HepG2 (cell line): Measurements from ENCODE around the gene UBALD1. TPM values are rescaled to one million over a fixed set of nuclear protein-coding genes. Genes with fewer than 3 reads are reported as not detected.

Source experiments
- ATAC-seq: fragments of 200-7000 bp; cut with Tn5 transposase; 3 replicates; pipeline ENCODE4 v1.9.1; 2020; ENCODE audit warnings: mild to moderate bottlenecking, moderate library complexity
- BruUV-seq: library from RNA; stranded (reverse); fragments of 400-500 nt; replicated peaks from 2 replicates; lab custom pipeline; 2021; lab: Mats Ljungman, UMichigan
- CTCF ChIA-PET: fragments of 300-600 bp; formaldehyde crosslinking; extraction: SDS; loops from one replicate; lab custom pipeline; 2021; ENCODE audit warnings: low total read pairs, inconsistent platforms, low intra/inter-chr PET ratio; lab: Yijun Ruan, JAX
- POLR2A ChIA-PET: fragments of 350-600 bp; sonication (Branson Sonifier 250); formaldehyde crosslinking; loops from one replicate; lab custom pipeline; 2020; ENCODE audit warnings: antibody characterized with exemption, inconsistent platforms; lab: Yijun Ruan, JAX
- DNase-seq: peaks from one replicate; pipeline ENCODE4 v3.0.0-alpha.2; 2015; ENCODE audit warnings: low spot score
- FAIRE-seq: peaks from 3 replicates; lab custom pipeline; 2011; peaks lifted over from hg19 to GRCh38; lab: Jason Lieb, UNC
- H2AFZ ChIP-seq: one replicate; pipeline ENCODE4 v1.6.1; 2011; ENCODE audit warnings: low read length, inconsistent platforms
- H3K27ac ChIP-seq: fragments of 300-600 bp; 3 replicates; pipeline ENCODE4 v1.8.0; 2011; ENCODE audit warnings: mixed run types, mild to moderate bottlenecking, mixed read lengths, low read length, inconsistent platforms; ENCODE audit not compliant: insufficient read depth; ENCODE audit errors: extremely low read length
- H3K27me3 ChIP-seq, 2 experiments: fragments of 200-600 bp in 1 of 2; 2 replicates in 1 of 2; 3 replicates in 1 of 2; pipeline versions ENCODE4 v1.6.0 to v1.8.0; 2011; ENCODE audit warnings: low read length in 2 of 2, mild to moderate bottlenecking in 2 of 2, moderate library complexity in 2 of 2, inconsistent platforms in 1 of 2; ENCODE audit not compliant: insufficient read depth in 2 of 2, control insufficient read depth in 1 of 2
- H3K36me3 ChIP-seq, 2 experiments: fragments of 200-600 bp in 1 of 2; replicated peaks in 1 of 2; 2 replicates in 1 of 2; 3 replicates in 1 of 2; pipeline versions ENCODE4 v1.5.1 to v1.8.0; 2011; ENCODE audit warnings: low read length in 2 of 2, inconsistent platforms in 1 of 2; ENCODE audit not compliant: insufficient read depth in 2 of 2, control insufficient read depth in 1 of 2
- H3K4me1 ChIP-seq: 2 replicates; pipeline ENCODE4 v1.5.1; 2012; ENCODE audit warnings: low read length, inconsistent platforms; ENCODE audit not compliant: insufficient read depth
- H3K4me2 ChIP-seq: 2 replicates; pipeline ENCODE4 v1.6.0; 2011; ENCODE audit warnings: low read depth, low read length, inconsistent platforms
- H3K4me3 ChIP-seq, 3 experiments: fragments of 200-600 bp in 1 of 3; sonication (generic), shearing (Covaris generic) in 1 of 3; replicated peaks in 1 of 3; 2 replicates each; pipeline ENCODE4 v1.5.1; 2011 to 2016; ENCODE audit warnings: low read length in 3 of 3, inconsistent platforms in 2 of 3, low read depth in 2 of 3, mild to moderate bottlenecking in 2 of 3, control low read depth in 1 of 3, mixed read lengths in 1 of 3; ENCODE audit not compliant: insufficient read depth in 1 of 3
- H3K79me2 ChIP-seq: one replicate; pipeline ENCODE4 v1.6.1; 2011; ENCODE audit warnings: low read length, inconsistent platforms; ENCODE audit not compliant: insufficient read depth
- H3K9ac ChIP-seq: 2 replicates; pipeline ENCODE4 v1.6.0; 2011; ENCODE audit warnings: mild to moderate bottlenecking, low read depth, low read length, inconsistent platforms; ENCODE audit not compliant: insufficient read depth
- H3K9me3 ChIP-seq: 2 replicates; pipeline ENCODE4 v1.5.1; 2012; ENCODE audit warnings: mild to moderate bottlenecking, low read length
- H4K20me1 ChIP-seq: 2 replicates; pipeline ENCODE4 v1.6.0; 2011; ENCODE audit warnings: inconsistent platforms, mild to moderate bottlenecking, low read length, moderate library complexity; ENCODE audit not compliant: insufficient read depth
- ADNP ChIP-seq: sonication (generic); formaldehyde crosslinking; IDR thresholded peaks from 2 replicates; pipeline ENCODE4 v1.4.0; 2020; ENCODE audit warnings: missing genetic modification reagents
- FOXO1 ChIP-seq: sonication (generic); formaldehyde crosslinking; IDR thresholded peaks from 2 replicates; pipeline ENCODE4 v1.4.0; 2020; ENCODE audit warnings: missing genetic modification reagents
- GABPA ChIP-seq, 2 experiments: IDR thresholded peaks; 2 replicates each; pipeline ENCODE4 v1.6.1; 2011 to 2016; ENCODE audit warnings: low read depth in 2 of 2, low read length in 1 of 2, missing biosample characterization in 1 of 2, missing genetic modification characterization in 1 of 2
- HOXD1 ChIP-seq: sonication (generic); formaldehyde crosslinking; IDR thresholded peaks from 2 replicates; pipeline ENCODE4 v1.5.0; 2020; ENCODE audit warnings: missing genetic modification reagents
- KAT8 ChIP-seq: IDR thresholded peaks from 2 replicates; pipeline ENCODE4 v1.6.1; 2016; ENCODE audit warnings: missing genetic modification reagents, missing compliant biosample characterization
- SETDB1 ChIP-seq: sonication (generic); formaldehyde crosslinking; IDR thresholded peaks from 2 replicates; pipeline ENCODE4 v1.5.1; 2020; ENCODE audit warnings: missing genetic modification reagents, mild to moderate bottlenecking, borderline replicate concordance
- TGIF2 ChIP-seq: IDR thresholded peaks from 2 replicates; pipeline ENCODE4 v1.6.1; 2016; ENCODE audit warnings: control low read depth, missing compliant biosample characterization
- XBP1 ChIP-seq: sonication (generic); formaldehyde crosslinking; IDR thresholded peaks from 2 replicates; pipeline ENCODE4 v1.5.0; 2020; ENCODE audit warnings: missing genetic modification reagents
- ZNF143 ChIP-seq: sonication (generic); formaldehyde crosslinking; IDR thresholded peaks from 2 replicates; pipeline ENCODE4 v1.4.0; 2020; ENCODE audit warnings: missing genetic modification reagents
- ZNF333 ChIP-seq: sonication (generic); formaldehyde crosslinking; IDR thresholded peaks from 2 replicates; pipeline ENCODE4 v1.4.0; 2020; ENCODE audit warnings: mild to moderate bottlenecking, missing genetic modification reagents, borderline replicate concordance
- ZNF547 ChIP-seq: sonication (generic); formaldehyde crosslinking; IDR thresholded peaks from 2 replicates; pipeline ENCODE4 v1.5.1; 2020; ENCODE audit warnings: mild to moderate bottlenecking, missing genetic modification reagents
- ZNF563 ChIP-seq: sonication (generic); formaldehyde crosslinking; IDR thresholded peaks from 2 replicates; pipeline ENCODE4 v1.8.0; 2022; ENCODE audit warnings: mild to moderate bottlenecking, moderate library complexity, missing genetic modification reagents
- ZNF589 ChIP-seq: sonication (generic); formaldehyde crosslinking; conservative IDR thresholded peaks from 2 replicates; pipeline ENCODE4 v1.8.0; 2022; ENCODE audit warnings: mild to moderate bottlenecking, moderate library complexity, missing genetic modification reagents
- WGBS: methylation state at CpG from one replicate; pipeline ENCODE4 v1.1.6; 2017; ENCODE audit warnings: low lambda C conversion rate; 5-methylcytosine and 5-hydroxymethylcytosine counted together
- in situ Hi-C: cut with HindIII; loops from 2 replicates; pipeline ENCODE4 v1.10.0; 2017; ENCODE audit warnings: low pct_unique_long_range_greater_than_20kb; ENCODE audit not compliant: extremely low pct_ligation_motif_present
- intact Hi-C: fragments of 100-400 bp; cut with micrococcal nuclease; formaldehyde crosslinking; loops from one replicate; pipeline ENCODE4 v1.10.0; 2022; ENCODE audit not compliant: unreplicated experiment
- polyA plus RNA-seq, 8 experiments: library from polyadenylated mRNA; depleted of rRNA in 3 of 8; stranded (reverse) in 7 of 8; unstranded in 1 of 8; fragments of >200 nt; fragmentation: Illumina TruSeq in 4 of 8; extraction: Trizol in 4 of 8; gene quantifications; 2 replicates each; pipeline versions ENCODE4 v1.2.1 to v1.2.3, GENCODE V29; 2011 to 2016; ENCODE audit warnings: low read depth in 4 of 8, missing spikeins in 1 of 8, mixed read lengths in 1 of 8; ENCODE audit not compliant: insufficient read depth in 1 of 8
- total RNA-seq, 5 experiments: library from RNA; depleted of rRNA; stranded (reverse); fragments of >200 nt; fragmentation: Illumina TruSeq; extraction: Trizol; gene quantifications; 2 replicates each; pipeline ENCODE4 v1.2.3, GENCODE V29; 2016; ENCODE audit warnings: low read depth in 1 of 5
- TF ChIP-seq, protein P1 (sequence below): sonication (generic); formaldehyde crosslinking; IDR thresholded peaks from 2 replicates; pipeline ENCODE4 v1.4.0; 2020; ENCODE audit warnings: missing genetic modification reagents, borderline replicate concordance
- TF ChIP-seq, protein P2 (sequence below): sonication (generic); formaldehyde crosslinking; IDR thresholded peaks from 2 replicates; pipeline ENCODE4 v1.5.1; 2020; ENCODE audit warnings: missing genetic modification reagents, mild to moderate bottlenecking, borderline replicate concordance
- TF ChIP-seq, protein P3 (sequence below): sonication (generic); formaldehyde crosslinking; IDR thresholded peaks from 2 replicates; pipeline ENCODE4 v1.8.1; 2023; ENCODE audit warnings: mild to moderate bottlenecking, moderate library complexity, missing genetic modification reagents
- TF ChIP-seq, protein P4 (sequence below): sonication (generic); formaldehyde crosslinking; IDR thresholded peaks from 2 replicates; pipeline ENCODE4 v1.4.0; 2020; ENCODE audit warnings: missing genetic modification reagents

UBALD1 gene
- total and polyA plus RNA-seq, 2 of the 13 experiments (the other 11 are each of a cell fraction or from before 2014, with no cell fraction given): 6.8 to 12.3 TPM

DNA sequence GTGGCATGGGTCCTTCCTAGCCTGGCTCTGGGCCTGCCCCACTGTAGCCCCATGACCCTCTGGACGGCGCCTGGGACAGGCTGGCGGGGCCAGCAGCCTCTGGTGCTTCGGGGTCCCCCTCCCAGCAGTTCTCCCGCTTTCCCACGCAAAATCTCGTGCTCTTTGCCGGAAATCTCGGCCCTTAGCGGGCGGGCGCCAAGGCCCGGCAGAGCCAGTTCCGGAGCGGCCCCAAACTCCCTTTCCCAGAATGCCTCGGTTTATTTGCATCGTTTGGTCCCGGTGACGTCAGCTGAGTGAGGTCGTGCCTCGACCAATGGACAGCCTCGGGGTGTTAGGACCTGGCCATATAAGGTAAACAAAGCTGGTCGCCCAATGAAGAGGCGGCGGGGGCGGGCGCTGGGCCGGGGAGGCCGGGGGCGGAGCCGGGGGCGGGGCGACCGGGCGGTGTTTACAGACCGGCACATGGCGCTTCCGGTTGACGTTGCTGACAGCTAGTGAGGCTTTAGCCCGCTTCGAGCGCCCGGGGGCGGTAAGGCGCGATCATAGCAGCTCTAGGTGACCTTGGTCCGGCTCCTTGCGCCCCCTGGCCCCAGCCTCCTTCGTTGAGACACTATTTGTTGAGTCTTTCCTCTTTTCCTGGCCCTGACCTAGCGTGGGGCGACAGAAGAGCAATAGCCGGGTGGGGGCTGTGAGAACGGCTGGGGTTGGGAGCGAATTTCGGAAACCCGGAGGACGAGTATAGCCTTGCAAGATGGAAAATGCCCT lies 1.5 kb upstream of the UBALD1 start:
- H3K79me2 ChIP-seq: peaks cover 32% of the 10 kb centered on the region
- H3K27ac ChIP-seq: peak overlapping the region; percentile 98
- DNase-seq (peak; percentile 100), FAIRE-seq (peak; percentile 94), ATAC-seq (peak; percentile 63)
- H3K4me2 ChIP-seq: peak overlapping the region; percentile 97
- peaks cover 82% of the 10 kb centered on the region for H3K4me1 ChIP-seq
- ChIA-PET CTCF (interaction anchor here (1.1 kb wide), 1 partner anchor 8 kb away, joined by 5 read pairs; the partner anchor contains the start of gene MGRN1), POLR2A (interaction anchor here (0.7 to 3.9 kb wide), 19 partner anchors 9 to 482 kb away, joined by 3 to 39 read pairs (median 4); partner anchors contain the start of genes ANKS3, CDIP1, DNAAF8 and HMOX2)
- no peaks in the 10 kb centered on the region for H3K9me3 ChIP-seq
- 0 out of 5 replicates have a peak, but pooled peaks cover 0 to 4% of the 10 kb centered on the region in 2 experiments for H3K36me3 ChIP-seq
- peak overlapping the region; percentile 98 for H3K9ac ChIP-seq
- WGBS: 2% methylated on average over 32 of the region's 57 CpGs
- H3K27me3 ChIP-seq: no peaks in the 10 kb centered on the region; a peak in 1 of 5 replicates
- H4K20me1 ChIP-seq: peaks cover 23% of the 10 kb centered on the region; the same call in 1 of the 2 replicates
- no peak overlapping the region for H2AFZ ChIP-seq
- intact Hi-C loops: loop anchor here (2.0 to 10.0 kb wide), 2 partner anchors 77 to 339 kb away; partner anchors contain the start of genes CDIP1 and SEC14L5
- in situ Hi-C loops: loop anchor here (5.0 kb wide), 1 partner anchor 46 kb away; no protein-coding TSS in a partner anchor
- H3K4me3 ChIP-seq: peak overlapping the region; percentile 58 to 88 (median 88)
- no TSS peak for BruUV-seq
- TF ChIP-seq, protein P1, sequence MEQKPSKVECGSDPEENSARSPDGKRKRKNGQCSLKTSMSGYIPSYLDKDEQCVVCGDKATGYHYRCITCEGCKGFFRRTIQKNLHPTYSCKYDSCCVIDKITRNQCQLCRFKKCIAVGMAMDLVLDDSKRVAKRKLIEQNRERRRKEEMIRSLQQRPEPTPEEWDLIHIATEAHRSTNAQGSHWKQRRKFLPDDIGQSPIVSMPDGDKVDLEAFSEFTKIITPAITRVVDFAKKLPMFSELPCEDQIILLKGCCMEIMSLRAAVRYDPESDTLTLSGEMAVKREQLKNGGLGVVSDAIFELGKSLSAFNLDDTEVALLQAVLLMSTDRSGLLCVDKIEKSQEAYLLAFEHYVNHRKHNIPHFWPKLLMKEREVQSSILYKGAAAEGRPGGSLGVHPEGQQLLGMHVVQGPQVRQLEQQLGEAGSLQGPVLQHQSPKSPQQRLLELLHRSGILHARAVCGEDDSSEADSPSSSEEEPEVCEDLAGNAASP (CRISPR knock-in tag): no peak; the same call in 1 of the 2 replicates
- TF ChIP-seq FOXO1 (CRISPR knock-in tag) (peak; percentile 63), ZNF143 (CRISPR knock-in tag) (peak; percentile 92), ZNF547 (CRISPR knock-in tag) (peak; percentile 23; the same call in 1 of the 2 replicates), TGIF2 (CRISPR knock-in tag) (peak; percentile 93; the same call in 1 of the 2 replicates), HOXD1 (CRISPR knock-in tag) (no peak), XBP1 (CRISPR knock-in tag) (0 out of 2 replicates have a peak, but pooled peaks have one; percentile 33), ZNF563 (CRISPR knock-in tag) (0 out of 2 replicates have a peak, but pooled peaks have one; percentile 43), GABPA (IDR thresholded peaks at IDR 0.05; ENCODE audit: low read depth, low read length) (peak; percentile 58), GABPA (CRISPR knock-in tag; IDR thresholded peaks at IDR 0.05; ENCODE audit: low read depth) (peak; percentile 91), ZNF333 (CRISPR knock-in tag) (no peak), SETDB1 (no peak), ADNP (CRISPR knock-in tag) (no peak), KAT8 (CRISPR knock-in tag) (peak; percentile 71), ZNF589 (CRISPR knock-in tag) (no peak)
- TF ChIP-seq, protein P2, sequence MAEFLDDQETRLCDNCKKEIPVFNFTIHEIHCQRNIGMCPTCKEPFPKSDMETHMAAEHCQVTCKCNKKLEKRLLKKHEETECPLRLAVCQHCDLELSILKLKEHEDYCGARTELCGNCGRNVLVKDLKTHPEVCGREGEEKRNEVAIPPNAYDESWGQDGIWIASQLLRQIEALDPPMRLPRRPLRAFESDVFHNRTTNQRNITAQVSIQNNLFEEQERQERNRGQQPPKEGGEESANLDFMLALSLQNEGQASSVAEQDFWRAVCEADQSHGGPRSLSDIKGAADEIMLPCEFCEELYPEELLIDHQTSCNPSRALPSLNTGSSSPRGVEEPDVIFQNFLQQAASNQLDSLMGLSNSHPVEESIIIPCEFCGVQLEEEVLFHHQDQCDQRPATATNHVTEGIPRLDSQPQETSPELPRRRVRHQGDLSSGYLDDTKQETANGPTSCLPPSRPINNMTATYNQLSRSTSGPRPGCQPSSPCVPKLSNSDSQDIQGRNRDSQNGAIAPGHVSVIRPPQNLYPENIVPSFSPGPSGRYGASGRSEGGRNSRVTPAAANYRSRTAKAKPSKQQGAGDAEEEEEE (CRISPR knock-in tag): no peak
- TF ChIP-seq, protein P3, sequence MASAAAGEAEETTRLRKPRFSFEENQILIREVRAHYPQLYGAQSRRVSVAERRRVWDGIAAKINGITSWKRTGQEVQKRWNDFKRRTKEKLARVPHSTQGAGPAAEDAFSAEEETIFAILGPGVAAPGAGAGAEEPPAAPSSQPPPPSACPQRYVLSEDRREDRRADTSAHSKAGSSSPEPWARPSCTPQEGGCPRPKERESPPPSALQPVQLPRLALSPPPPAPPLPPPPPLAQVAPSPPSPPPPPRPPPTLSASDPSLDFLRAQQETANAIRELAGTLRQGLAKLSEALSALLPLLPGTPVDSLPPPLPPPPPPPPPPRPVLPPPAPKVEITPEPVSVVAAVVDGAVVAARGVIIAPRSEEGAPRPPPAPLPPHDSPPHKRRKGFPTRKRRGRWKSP: 0 out of 2 replicates have a peak, but pooled peaks have one; percentile 13
- TF ChIP-seq, protein P4, sequence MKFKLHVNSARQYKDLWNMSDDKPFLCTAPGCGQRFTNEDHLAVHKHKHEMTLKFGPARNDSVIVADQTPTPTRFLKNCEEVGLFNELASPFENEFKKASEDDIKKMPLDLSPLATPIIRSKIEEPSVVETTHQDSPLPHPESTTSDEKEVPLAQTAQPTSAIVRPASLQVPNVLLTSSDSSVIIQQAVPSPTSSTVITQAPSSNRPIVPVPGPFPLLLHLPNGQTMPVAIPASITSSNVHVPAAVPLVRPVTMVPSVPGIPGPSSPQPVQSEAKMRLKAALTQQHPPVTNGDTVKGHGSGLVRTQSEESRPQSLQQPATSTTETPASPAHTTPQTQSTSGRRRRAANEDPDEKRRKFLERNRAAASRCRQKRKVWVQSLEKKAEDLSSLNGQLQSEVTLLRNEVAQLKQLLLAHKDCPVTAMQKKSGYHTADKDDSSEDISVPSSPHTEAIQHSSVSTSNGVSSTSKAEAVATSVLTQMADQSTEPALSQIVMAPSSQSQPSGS (CRISPR knock-in tag): peak; percentile 79; the same call in 1 of the 2 replicates
